Muscle of leg (tissue), 11 donors: ENCODE measurements around the gene FCGR3B. TPM values are rescaled to one million over a fixed set of nuclear protein-coding genes. Genes with fewer than 3 reads are reported as not detected.
"Not testable (repeated sequence)": the region's sequence is repeated elsewhere in the genome, so short reads cannot be mapped to it uniquely, and the experiment has no call there.

Source experiments
- DNase-seq: peaks from one replicate; pipeline ENCODE4 v3.0.0; 2013
- H3K27ac ChIP-seq: one replicate; pipeline ENCODE4 v1.5.1; 2013; ENCODE audit warnings: mild to moderate bottlenecking, low read length, control low read depth
- H3K27me3 ChIP-seq: one replicate; pipeline ENCODE4 v1.6.1; 2013; ENCODE audit warnings: low read length; ENCODE audit not compliant: control insufficient read depth, insufficient read depth
- H3K36me3 ChIP-seq: one replicate; pipeline ENCODE4 v1.6.1; 2013; ENCODE audit warnings: low read length; ENCODE audit not compliant: control insufficient read depth, insufficient read depth
- H3K4me1 ChIP-seq: one replicate; pipeline ENCODE4 v1.6.1; 2013; ENCODE audit warnings: low read length; ENCODE audit not compliant: control insufficient read depth, insufficient read depth
- H3K4me3 ChIP-seq: one replicate; pipeline ENCODE4 v1.5.1; 2013; ENCODE audit warnings: low read length, control low read depth
- H3K9me3 ChIP-seq: replicated peaks from 2 replicates; pipeline ENCODE4 v1.6.1; 2013; ENCODE audit warnings: low read depth, low read length; ENCODE audit not compliant: control insufficient read depth
- WGBS: methylation state at CpG from one replicate; pipeline ENCODE4 v1.1.5; 2013; ENCODE audit warnings: missing lambda C conversion rate; ENCODE audit not compliant: insufficient coverage; 5-methylcytosine and 5-hydroxymethylcytosine counted together
- polyA plus RNA-seq, 8 donors: library from polyadenylated mRNA; unstranded; fragments of 120-200 nt; gene quantifications; one replicate each; pipeline versions ENCODE4 v1.2.1 to v1.2.3, GENCODE V29; 2013; ENCODE audit warnings: inconsistent platforms in 1 of 8, low replicate concordance in 1 of 8; ENCODE audit not compliant: insufficient read length in 8 of 8, insufficient read depth in 1 of 8
- total RNA-seq: library from RNA; stranded (reverse); fragments of 120-200 nt; gene quantifications from one replicate; pipeline ENCODE4 v1.2.4, GENCODE V29; 2013

FCGR3B gene
- total and polyA plus RNA-seq, 9 donors: 0.13 to 1.8 (median 0.43) TPM

GRCh38 chr1:161638251-161638993 is 7.4 kb upstream of the FCGR3B start:
- not testable (repeated sequence) for H3K4me1 ChIP-seq, H3K4me3 ChIP-seq, H3K27ac ChIP-seq, H3K9me3 ChIP-seq, H3K27me3 ChIP-seq, H3K36me3 ChIP-seq, DNase-seq
- no CpG with 5 or more reads among the region's 6 CpGs for WGBS

- not testable (repeated sequence) for DNase-seq, H3K9me3 ChIP-seq, H3K4me1 ChIP-seq, H3K36me3 ChIP-seq, H3K27me3 ChIP-seq, H3K27ac ChIP-seq, H3K4me3 ChIP-seq
- 75% methylated on average over 1 of the region's 3 CpGs for WGBS
Observed at GRCh38 chr1:161636976-161637375, 6.0 kb upstream of the FCGR3B start.

GRCh38 chr1:161636189-161636782 is 5.3 kb upstream of the FCGR3B start:
- not testable (repeated sequence) for H3K27ac ChIP-seq, DNase-seq, H3K36me3 ChIP-seq, H3K27me3 ChIP-seq, H3K4me1 ChIP-seq, H3K9me3 ChIP-seq, H3K4me3 ChIP-seq
- no CpG with 5 or more reads among the region's 1 CpG for WGBS

GRCh38 chr1:161634993-161635392 is 4.0 kb upstream of the FCGR3B start:
- H3K4me1 ChIP-seq, H3K27ac ChIP-seq, H3K4me3 ChIP-seq, H3K9me3 ChIP-seq, H3K27me3 ChIP-seq, DNase-seq, H3K36me3 ChIP-seq: not testable (repeated sequence)
- no CpG with 5 or more reads among the region's 2 CpGs for WGBS

GRCh38 chr1:161630128-161630742 is 741 bp downstream of the FCGR3B start:
- not testable (repeated sequence) for H3K9me3 ChIP-seq, DNase-seq, H3K27me3 ChIP-seq, H3K4me3 ChIP-seq, H3K4me1 ChIP-seq, H3K27ac ChIP-seq, H3K36me3 ChIP-seq
- no CpG with 5 or more reads among the region's 2 CpGs for WGBS

GRCh38 chr1:161626445-161627146 is 4.4 kb downstream of the FCGR3B start:
- not testable (repeated sequence) for H3K9me3 ChIP-seq, H3K36me3 ChIP-seq, H3K27me3 ChIP-seq, H3K4me1 ChIP-seq, H3K27ac ChIP-seq, DNase-seq, H3K4me3 ChIP-seq
- 75% methylated on average over 2 of the region's 10 CpGs for WGBS

GRCh38 chr1:161624605-161625004 is 6.4 kb downstream of the FCGR3B start:
- peaks cover 11% of the 10 kb centered on the region for H3K27me3 ChIP-seq
- not testable (repeated sequence) for H3K36me3 ChIP-seq, H3K27ac ChIP-seq, H3K4me1 ChIP-seq, DNase-seq, H3K9me3 ChIP-seq, H3K4me3 ChIP-seq
- WGBS: no CpG with 5 or more reads among the region's 1 CpG

GRCh38 chr1:161623401-161624051 is 7.5 kb downstream of the FCGR3B start:
- WGBS: no CpG with 5 or more reads among the region's 6 CpGs
- peaks cover 11% of the 10 kb centered on the region for H3K27me3 ChIP-seq
- H3K9me3 ChIP-seq: not testable (repeated sequence)

GRCh38 chr1:161622054-161622453 is 8.9 kb downstream of the FCGR3B start:
- 55% methylated on average over 4 of the region's 8 CpGs for WGBS
- not testable (repeated sequence) for H3K36me3 ChIP-seq, DNase-seq, H3K4me1 ChIP-seq, H3K4me3 ChIP-seq, H3K9me3 ChIP-seq, H3K27ac ChIP-seq
- H3K27me3 ChIP-seq: peaks cover 11% of the 10 kb centered on the region

More at GRCh38 chr1:161623401-161624051, 7.5 kb downstream of the FCGR3B start:
- DNase-seq, H3K4me3 ChIP-seq, H3K27ac ChIP-seq, H3K4me1 ChIP-seq, H3K36me3 ChIP-seq: not testable (repeated sequence)
